Erythroblast (primary cell): Measurements from ENCODE around the gene ALG9.

Source experiments
- DNase-seq, 2 experiments: peaks; one replicate each; lab custom pipeline; 2025; lab: John Stamatoyannopoulos, UW
- GATA1 ChIP-seq: IDR thresholded peaks from 2 replicates; pipeline ENCODE4 v1.6.1; 2011; ENCODE audit warnings: low read depth, mild to moderate bottlenecking, control low read depth, low read length, moderate library complexity
- POLR2A ChIP-seq: IDR thresholded peaks from 2 replicates; pipeline ENCODE4 v1.6.1; 2011; ENCODE audit warnings: mild to moderate bottlenecking, low read length

ALG9 gene

GRCh38 chr11:111748035-111748804 is 123.2 kb downstream of the ALG9 start:
- TF ChIP-seq POLR2A (no peak), GATA1 (no peak)
- DNase-seq, result no peak

DNA sequence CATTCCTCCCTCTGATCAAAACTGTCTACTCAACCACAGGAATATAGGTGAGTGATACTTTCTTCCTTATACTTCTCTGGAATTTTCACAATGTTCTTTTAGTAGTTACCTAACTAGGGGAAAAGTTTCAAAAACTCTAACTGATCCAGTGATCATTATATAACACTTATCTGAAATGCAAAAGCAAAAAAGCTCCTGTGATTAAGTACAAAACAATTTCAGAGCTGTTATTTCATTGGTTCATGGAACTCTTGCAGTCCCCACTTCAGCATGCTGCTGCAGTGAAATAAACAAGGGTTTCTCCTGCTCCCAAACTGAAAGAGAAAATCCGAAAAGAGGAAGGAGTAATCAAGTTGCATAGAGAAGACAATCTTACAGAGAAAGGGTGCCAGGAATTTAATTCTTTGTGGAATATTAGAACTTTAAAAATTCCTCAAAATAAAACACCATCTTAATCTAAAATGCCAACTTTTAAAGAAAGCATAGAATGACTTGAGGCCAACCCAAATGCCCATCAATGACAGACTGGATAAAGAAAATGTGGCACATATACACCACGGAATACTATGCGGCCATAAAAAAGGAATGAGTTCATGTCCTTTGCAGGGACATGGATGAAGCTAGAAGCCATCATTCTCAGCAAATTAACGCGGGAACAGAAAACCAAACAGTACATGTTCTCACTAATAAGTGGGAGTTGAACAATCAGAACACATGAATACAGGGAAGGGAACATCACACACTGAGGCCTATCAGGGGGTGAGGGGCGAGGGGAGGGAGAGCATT is 125.5 kb downstream of the ALG9 start:
- no peak for DNase-seq
- TF ChIP-seq POLR2A (no peak), GATA1 (no peak)

DNA sequence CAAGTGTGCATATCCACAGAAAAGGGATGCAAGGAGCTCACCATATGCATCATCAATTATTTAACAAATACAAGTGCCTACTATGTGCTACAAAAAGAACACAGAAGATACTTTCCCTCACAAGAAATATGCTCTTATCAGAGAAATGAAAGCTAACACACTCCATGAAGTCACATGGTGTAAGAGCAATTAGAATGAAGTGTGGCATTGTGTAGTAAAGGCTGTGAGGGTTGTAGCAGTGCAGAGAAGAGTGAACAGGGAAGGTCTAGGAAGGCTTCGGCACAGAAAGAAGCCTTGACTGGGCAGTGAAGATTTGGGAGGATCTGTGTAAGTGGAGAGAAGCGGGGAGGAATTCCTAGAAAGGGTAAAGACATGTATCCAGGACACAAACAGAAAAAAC is 127.7 kb downstream of the ALG9 start:
- TF ChIP-seq POLR2A, result no peak
- TF ChIP-seq GATA1, result no peak
- no peak for DNase-seq

GRCh38 chr11:111741751-111742150 is 129.6 kb downstream of the ALG9 start:
- TF ChIP-seq GATA1 (no peak), POLR2A (no peak)
- peak; percentile 17 to 29 for DNase-seq

DNA sequence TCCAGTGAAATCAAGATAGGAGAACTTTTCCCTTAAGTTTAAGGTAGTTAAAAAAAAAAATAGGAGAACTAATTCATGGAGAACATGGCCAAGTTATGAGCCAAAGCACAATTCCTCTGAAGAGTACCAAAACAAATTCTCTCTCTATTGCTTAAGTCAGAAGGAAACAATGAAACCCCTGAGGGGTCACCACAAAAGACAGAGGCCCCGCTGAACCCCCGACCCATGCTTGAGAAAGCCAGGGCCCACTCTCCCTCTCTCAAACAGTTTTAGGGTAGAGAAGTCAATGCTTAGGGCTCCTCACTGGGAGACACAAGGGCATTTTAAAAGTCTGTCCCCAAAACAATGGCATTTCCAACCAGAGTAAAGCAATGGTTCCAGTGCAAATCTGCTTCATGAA is 132.1 kb downstream of the ALG9 start:
- no peak for TF ChIP-seq POLR2A
- TF ChIP-seq GATA1, result no peak
- no peak for DNase-seq

- DNase-seq, result no peak
- TF ChIP-seq GATA1, result no peak
- no peak for TF ChIP-seq POLR2A
Measured at GRCh38 chr11:111737444-111738210, 133.8 kb downstream of the ALG9 start.

DNA sequence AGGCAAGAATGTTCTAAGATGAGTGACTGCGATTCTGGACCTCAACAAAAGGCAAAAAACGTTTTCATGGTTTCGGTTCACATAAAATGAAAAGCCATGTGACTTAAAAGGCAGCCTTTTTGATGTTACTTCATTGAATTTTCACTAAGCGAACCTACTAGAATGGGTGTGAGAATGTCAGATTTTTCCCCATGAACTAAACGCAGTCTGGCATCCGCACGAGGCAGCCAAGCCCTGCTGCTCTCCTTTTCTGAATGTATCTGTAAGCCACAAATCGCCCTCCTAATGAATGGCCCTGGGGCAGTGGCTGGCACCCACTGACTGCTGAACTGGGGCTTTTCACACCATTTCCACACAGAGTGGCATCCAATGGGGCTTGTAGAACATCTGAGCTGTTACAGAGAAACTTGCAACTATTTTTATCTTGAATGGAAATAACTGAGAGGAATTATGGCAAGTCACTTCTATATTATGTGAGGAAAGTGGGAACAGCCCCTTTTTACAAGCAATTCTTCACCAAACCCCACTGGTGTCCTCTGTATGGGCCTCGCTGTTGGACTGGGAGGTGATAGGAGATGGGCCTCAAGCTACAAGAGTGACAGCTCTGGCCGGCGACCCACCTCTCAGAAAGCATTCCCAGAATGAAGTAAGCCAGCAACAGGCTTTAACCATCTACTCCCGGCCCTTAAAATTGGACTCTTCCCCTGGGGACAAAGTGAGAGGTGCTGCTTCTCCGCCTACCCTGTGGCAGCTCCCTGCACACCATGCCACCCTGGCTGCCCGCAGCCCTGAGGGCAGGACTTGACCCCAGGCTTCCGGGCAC is 134.5 kb downstream of the ALG9 start:
- DNase-seq, result no peak
- TF ChIP-seq POLR2A (no peak), GATA1 (no peak)
